GM15510 (cell line): Measurements from ENCODE around the gene POLR3B.

Experiments used
- POLR2A ChIP-seq: IDR thresholded peaks from 3 replicates; pipeline ENCODE4 v1.6.1; 2011; ENCODE audit warnings: borderline replicate concordance; ENCODE audit not compliant: insufficient read length; ENCODE audit errors: extremely low read depth

Gene POLR3B

GRCh38 chr12:106331599-106331998, 25.9 kb upstream of the POLR3B start:
- TF ChIP-seq POLR2A: no peak

- no peak for TF ChIP-seq POLR2A
Measured at GRCh38 chr12:106332536-106332935, 25.0 kb upstream of the POLR3B start.

GRCh38 chr12:106333010-106333409, 24.5 kb upstream of the POLR3B start:
- TF ChIP-seq POLR2A: no peak

GRCh38 chr12:106333756-106334155, 23.8 kb upstream of the POLR3B start:
- no peak for TF ChIP-seq POLR2A

- TF ChIP-seq POLR2A: no peak
Measured at GRCh38 chr12:106341086-106341877, 16.3 kb upstream of the POLR3B start.

GRCh38 chr12:106342397-106343213, 14.9 kb upstream of the POLR3B start:
- TF ChIP-seq POLR2A: no peak

- no peak for TF ChIP-seq POLR2A
Measured at GRCh38 chr12:106343214-106343528, 14.4 kb upstream of the POLR3B start.

- no peak for TF ChIP-seq POLR2A
Measured at GRCh38 chr12:106344131-106344530, 13.4 kb upstream of the POLR3B start.

GRCh38 chr12:106345746-106346145, 11.8 kb upstream of the POLR3B start:
- TF ChIP-seq POLR2A: no peak

GRCh38 chr12:106348411-106348810, 9.1 kb upstream of the POLR3B start:
- no peak for TF ChIP-seq POLR2A

- TF ChIP-seq POLR2A: no peak
Measured at GRCh38 chr12:106353175-106353574, 4.4 kb upstream of the POLR3B start.

GRCh38 chr12:106358396-106359241, 1.1 kb downstream of the POLR3B start:
- no peak for TF ChIP-seq POLR2A

GRCh38 chr12:106359646-106360399, 2.3 kb downstream of the POLR3B start:
- TF ChIP-seq POLR2A: no peak

- TF ChIP-seq POLR2A: no peak
Measured at GRCh38 chr12:106360400-106360994, 2.9 kb downstream of the POLR3B start.
